HepG2 (cell line): ENCODE measurements around the gene PCIF1. TPM values are rescaled to one million over a fixed set of nuclear protein-coding genes. Genes with fewer than 3 reads are reported as not detected.

Source experiments
- DBP ChIP-seq: sonication (generic); formaldehyde crosslinking; IDR thresholded peaks from 2 replicates; pipeline ENCODE4 v1.4.0; 2020; ENCODE audit warnings: missing genetic modification reagents; ENCODE audit errors: not compliant biosample characterization
- DMAP1 ChIP-seq: IDR thresholded peaks from 2 replicates; pipeline ENCODE4 v1.6.1; 2016
- FOXJ3 ChIP-seq: sonication (generic); formaldehyde crosslinking; IDR thresholded peaks from 2 replicates; pipeline ENCODE4 v1.4.0; 2020; ENCODE audit warnings: missing genetic modification reagents, mild to moderate bottlenecking, borderline replicate concordance
- NR2F6 ChIP-seq, 2 experiments: IDR thresholded peaks; 2 replicates each; pipeline ENCODE4 v1.6.1; 2016; ENCODE audit warnings: antibody characterized with exemption in 1 of 2, mild to moderate bottlenecking in 1 of 2
- RFX1 ChIP-seq: fragments of 450-650 bp; IDR thresholded peaks from 2 replicates; pipeline ENCODE4 v1.6.1; 2017
- SOX6 ChIP-seq, 2 experiments: fragments of 450-650 bp in 1 of 2; sonication (generic) in 1 of 2; formaldehyde crosslinking in 1 of 2; IDR thresholded peaks; 2 replicates each; pipeline versions ENCODE4 v1.4.0 to v1.6.1; 2017 to 2020; ENCODE audit warnings: antibody characterized with exemption in 1 of 2, mild to moderate bottlenecking in 1 of 2, missing genetic modification reagents in 1 of 2
- TBL1XR1 ChIP-seq: fragments of 150-350 bp; IDR thresholded peaks from 2 replicates; pipeline ENCODE4 v1.6.1; 2014; ENCODE audit warnings: borderline replicate concordance, low read length; ENCODE audit not compliant: partially characterized antibody
- TCF7 ChIP-seq: sonication (generic); IDR thresholded peaks from 2 replicates; pipeline ENCODE4 v1.6.1; 2016; ENCODE audit warnings: antibody characterized with exemption, low read depth
- ZBTB4 ChIP-seq: sonication (generic); formaldehyde crosslinking; IDR thresholded peaks from 2 replicates; pipeline ENCODE4 v1.4.0; 2020; ENCODE audit warnings: missing genetic modification reagents, mild to moderate bottlenecking, borderline replicate concordance
- ZBTB49 ChIP-seq: sonication (generic); formaldehyde crosslinking; IDR thresholded peaks from 2 replicates; pipeline ENCODE4 v1.4.0; 2020; ENCODE audit warnings: missing genetic modification reagents, borderline replicate concordance
- ZFP91 ChIP-seq: sonication (generic); formaldehyde crosslinking; IDR thresholded peaks from 2 replicates; pipeline ENCODE4 v1.9.0; 2022; ENCODE audit warnings: missing genetic modification reagents, mild to moderate bottlenecking, borderline replicate concordance
- ZNF124 ChIP-seq: sonication (generic); formaldehyde crosslinking; IDR thresholded peaks from 2 replicates; pipeline ENCODE4 v1.4.0; 2020; ENCODE audit warnings: missing genetic modification reagents
- ZNF136 ChIP-seq: sonication (generic); formaldehyde crosslinking; IDR thresholded peaks from 2 replicates; pipeline ENCODE4 v1.8.1; 2022; ENCODE audit warnings: low read depth, mild to moderate bottlenecking, moderate library complexity, missing genetic modification reagents
- ZNF251 ChIP-seq: sonication (generic); formaldehyde crosslinking; IDR thresholded peaks from 2 replicates; pipeline ENCODE4 v1.9.0; 2021; ENCODE audit warnings: mild to moderate bottlenecking, missing genetic modification reagents
- ZNF562 ChIP-seq: sonication (generic); formaldehyde crosslinking; IDR thresholded peaks from 2 replicates; pipeline ENCODE4 v1.8.0; 2022; ENCODE audit warnings: missing genetic modification reagents, borderline replicate concordance
- ZNF577 ChIP-seq: sonication (generic); formaldehyde crosslinking; IDR thresholded peaks from 2 replicates; pipeline ENCODE4 v1.4.0; 2020; ENCODE audit warnings: mild to moderate bottlenecking, low read depth, missing genetic modification reagents, borderline replicate concordance
- ZNF652 ChIP-seq: IDR thresholded peaks from 2 replicates; pipeline ENCODE4 v1.6.1; 2016; ENCODE audit warnings: low read depth, borderline replicate concordance
- ZZZ3 ChIP-seq: sonication (generic); formaldehyde crosslinking; IDR thresholded peaks from 2 replicates; pipeline ENCODE4 v1.4.0; 2020; ENCODE audit warnings: missing genetic modification reagents, mild to moderate bottlenecking, borderline replicate concordance
- polyA plus RNA-seq, 8 experiments: library from polyadenylated mRNA; depleted of rRNA in 3 of 8; stranded (reverse) in 7 of 8; unstranded in 1 of 8; fragments of >200 nt; fragmentation: Illumina TruSeq in 4 of 8; extraction: Trizol in 4 of 8; gene quantifications; 2 replicates each; pipeline versions ENCODE4 v1.2.1 to v1.2.3, GENCODE V29; 2011 to 2016; ENCODE audit warnings: low read depth in 4 of 8, missing spikeins in 1 of 8, mixed read lengths in 1 of 8; ENCODE audit not compliant: insufficient read depth in 1 of 8
- total RNA-seq, 5 experiments: library from RNA; depleted of rRNA; stranded (reverse); fragments of >200 nt; fragmentation: Illumina TruSeq; extraction: Trizol; gene quantifications; 2 replicates each; pipeline ENCODE4 v1.2.3, GENCODE V29; 2016; ENCODE audit warnings: low read depth in 1 of 5

The PCIF1 gene
- total and polyA plus RNA-seq, 2 of the 13 experiments (the other 11 are each of a cell fraction or from before 2014, with no cell fraction given): 20.9 to 24.4 TPM

- TF ChIP-seq ZBTB4 (CRISPR knock-in tag): 0 out of 2 replicates have a peak, but pooled peaks have one; percentile 34
- no peak for TF ChIP-seq ZZZ3 (CRISPR knock-in tag)
- TF ChIP-seq DBP: no peak
- no peak; the same call in 1 of the 2 replicates for TF ChIP-seq ZFP91 (CRISPR knock-in tag)
- peak; percentile 84 for TF ChIP-seq ZNF652 (CRISPR knock-in tag)
- TF ChIP-seq ZNF136: no peak
- no peak for TF ChIP-seq TCF7
- TF ChIP-seq ZNF562 (CRISPR knock-in tag): no peak
- peak; percentile 46; the same call in 1 of the 2 replicates for TF ChIP-seq FOXJ3 (CRISPR knock-in tag)
- no peak for TF ChIP-seq TBL1XR1
- no peak for TF ChIP-seq DMAP1
- TF ChIP-seq RFX1: no peak
- no peak for TF ChIP-seq ZNF577
- no peak for TF ChIP-seq ZNF251
- no peak for TF ChIP-seq ZBTB49 (CRISPR knock-in tag)
- no peak for TF ChIP-seq SOX6 (IDR thresholded peaks at IDR 0.05)
- TF ChIP-seq SOX6 (CRISPR knock-in tag; IDR thresholded peaks at IDR 0.05): peak; percentile 46; the same call in 1 of the 2 replicates
- no peak for TF ChIP-seq NR2F6 (IDR thresholded peaks at IDR 0.05)
- no peak for TF ChIP-seq NR2F6 (CRISPR knock-in tag; IDR thresholded peaks at IDR 0.05)
- TF ChIP-seq ZNF124: no peak
Observed at GRCh38 chr20:45925821-45926506, 8.5 kb upstream of the PCIF1 start (continued).
